Measurements from ENCODE around the gene OCSTAMP.

OCSTAMP gene

GRCh38 chr20:46549188-46549972, 1.1 kb downstream of the OCSTAMP start:
- Histone ChIP-seq H3K9me3 (ENCODE audit: low read length) (no peaks in the 10 kb centered on the region), H4K20me1 (ENCODE audit: insufficient read depth, low read length) (no peaks in the 10 kb centered on the region), H3K4me1 (ENCODE audit: insufficient read depth, low read length, severe bottlenecking) (no peaks in the 10 kb centered on the region), H3K9me2 (ENCODE audit: low read depth, low read length) (no peaks in the 10 kb centered on the region), H3K27ac (ENCODE audit: low read depth, low read length, poor library complexity, severe bottlenecking) (no peak overlapping the region), H3K36me3 (ENCODE audit: insufficient read depth, low read length) (no peaks in the 10 kb centered on the region), H3K4me3 (ENCODE audit: low read depth, low read length, poor library complexity, severe bottlenecking) (no peak overlapping the region), H3K4me2 (ENCODE audit: low read length) (no peak overlapping the region), H3F3A (ENCODE audit: insufficient read depth, low read length) (no peaks in the 10 kb centered on the region), H3K9ac (ENCODE audit: low read length) (no peak overlapping the region), H3K27me3 (ENCODE audit: insufficient read depth, low read length) (no peaks in the 10 kb centered on the region), H3K79me2 (ENCODE audit: insufficient read depth, low read length) (no peaks in the 10 kb centered on the region), H2AFZ (ENCODE audit: low read length) (no peak overlapping the region)
- TF ChIP-seq CTCF (IDR thresholded peaks at IDR 0.05; ENCODE audit: low read length): no peak
- TF ChIP-seq EZH2 (IDR thresholded peaks at IDR 0.05; ENCODE audit: borderline replicate concordance, low read length): no peak

DNA sequence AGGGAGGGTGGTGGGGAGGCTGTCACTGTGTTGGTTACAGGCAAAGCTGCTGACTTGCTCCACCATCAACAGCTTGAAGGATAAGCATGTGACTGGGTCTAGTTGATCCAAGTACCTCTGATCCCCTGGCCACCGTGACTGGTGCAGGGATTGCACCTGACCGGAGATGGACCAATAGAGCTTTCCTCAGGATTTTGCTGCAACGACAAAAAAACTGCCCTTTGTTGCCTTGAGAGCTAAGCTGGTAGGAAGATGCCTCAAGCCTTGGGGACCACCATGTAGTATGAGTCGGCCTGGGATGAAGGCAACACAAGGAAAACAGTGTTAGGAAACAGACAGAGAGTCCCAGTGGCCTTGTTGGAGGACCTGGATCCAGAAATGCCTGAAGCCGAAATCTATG, 1.8 kb downstream of the OCSTAMP start:
- Histone ChIP-seq H3K27ac (ENCODE audit: low read depth, low read length, poor library complexity, severe bottlenecking) (no peak overlapping the region), H4K20me1 (ENCODE audit: insufficient read depth, low read length) (no peaks in the 10 kb centered on the region), H3K9me3 (ENCODE audit: low read length) (no peaks in the 10 kb centered on the region), H3K4me3 (ENCODE audit: low read depth, low read length, poor library complexity, severe bottlenecking) (no peak overlapping the region), H3K9ac (ENCODE audit: low read length) (no peak overlapping the region), H3K36me3 (ENCODE audit: insufficient read depth, low read length) (no peaks in the 10 kb centered on the region), H3K4me1 (ENCODE audit: insufficient read depth, low read length, severe bottlenecking) (no peaks in the 10 kb centered on the region), H3F3A (ENCODE audit: insufficient read depth, low read length) (no peaks in the 10 kb centered on the region), H3K9me2 (ENCODE audit: low read depth, low read length) (no peaks in the 10 kb centered on the region), H2AFZ (ENCODE audit: low read length) (no peak overlapping the region), H3K79me2 (ENCODE audit: insufficient read depth, low read length) (no peaks in the 10 kb centered on the region), H3K4me2 (ENCODE audit: low read length) (no peak overlapping the region), H3K27me3 (ENCODE audit: insufficient read depth, low read length) (no peaks in the 10 kb centered on the region)
- TF ChIP-seq CTCF (IDR thresholded peaks at IDR 0.05; ENCODE audit: low read length): no peak
- no peak for TF ChIP-seq EZH2 (IDR thresholded peaks at IDR 0.05; ENCODE audit: borderline replicate concordance, low read length)

- H3K4me3 ChIP-seq (ENCODE audit: low read depth, low read length, poor library complexity, severe bottlenecking): no peak overlapping the region
- H3K4me1 ChIP-seq (ENCODE audit: insufficient read depth, low read length, severe bottlenecking): no peaks in the 10 kb centered on the region
- TF ChIP-seq EZH2 (IDR thresholded peaks at IDR 0.05; ENCODE audit: borderline replicate concordance, low read length) (no peak), CTCF (IDR thresholded peaks at IDR 0.05; ENCODE audit: low read length) (no peak)
- no peaks in the 10 kb centered on the region for H3K79me2 ChIP-seq (ENCODE audit: insufficient read depth, low read length)
- H4K20me1 ChIP-seq (ENCODE audit: insufficient read depth, low read length): no peaks in the 10 kb centered on the region
- no peaks in the 10 kb centered on the region for H3F3A ChIP-seq (ENCODE audit: insufficient read depth, low read length)
- H3K27me3 ChIP-seq (ENCODE audit: insufficient read depth, low read length): no peaks in the 10 kb centered on the region
- no peaks in the 10 kb centered on the region for H3K9me2 ChIP-seq (ENCODE audit: low read depth, low read length)
- H3K36me3 ChIP-seq (ENCODE audit: insufficient read depth, low read length): no peaks in the 10 kb centered on the region
- H3K9ac ChIP-seq (ENCODE audit: low read length): no peak overlapping the region
- no peaks in the 10 kb centered on the region for H3K9me3 ChIP-seq (ENCODE audit: low read length)
- H3K4me2 ChIP-seq (ENCODE audit: low read length): no peak overlapping the region
- no peak overlapping the region for H2AFZ ChIP-seq (ENCODE audit: low read length)
- no peak overlapping the region for H3K27ac ChIP-seq (ENCODE audit: low read depth, low read length, poor library complexity, severe bottlenecking)
These were observed 2.5 kb downstream of the OCSTAMP start for GRCh38 chr20:46547995-46548394.
